IPS-NIHi7 (cell line): Measurements from ENCODE around the gene NOX4.

Experiments
- DNase-seq: peaks from one replicate; pipeline ENCODE4 v3.0.0; 2012; ENCODE audit warnings: mixed read lengths; ENCODE audit errors: extremely low spot score

NOX4 gene

GRCh38 chr11:89490981-89491690 is at the start of gene NOX4:
Gene NOX4 (minus strand): TSS chr11:89491375. CDS start chr11:89491246, 129 bp downstream.
- peak; percentile 69 for DNase-seq

GRCh38 chr11:89540826-89541225 is 49.7 kb upstream of the NOX4 start:
- no peak for DNase-seq

- DNase-seq = no peak
Observed at GRCh38 chr11:89537936-89538335, 46.8 kb upstream of the NOX4 start.

- no peak for DNase-seq
Observed at GRCh38 chr11:89536926-89537325, 45.8 kb upstream of the NOX4 start.

GRCh38 chr11:89535221-89535620 is 44.0 kb upstream of the NOX4 start:
- no peak for DNase-seq

GRCh38 chr11:89529626-89530380 is 38.6 kb upstream of the NOX4 start:
- DNase-seq = no peak

GRCh38 chr11:89521792-89522191 is 30.6 kb upstream of the NOX4 start:
- no peak for DNase-seq

- DNase-seq = no peak
Observed at GRCh38 chr11:89521294-89521693, 30.1 kb upstream of the NOX4 start.

GRCh38 chr11:89516496-89516895 is 25.3 kb upstream of the NOX4 start:
- no peak for DNase-seq

GRCh38 chr11:89508544-89508943 is 17.4 kb upstream of the NOX4 start:
- DNase-seq = no peak

GRCh38 chr11:89504270-89504669 is 13.1 kb upstream of the NOX4 start:
- DNase-seq = no peak

GRCh38 chr11:89503422-89503821 is 12.2 kb upstream of the NOX4 start:
- DNase-seq = no peak

GRCh38 chr11:89502301-89502700 is 11.1 kb upstream of the NOX4 start:
- DNase-seq = no peak

GRCh38 chr11:89500336-89500735 is 9.2 kb upstream of the NOX4 start:
- no peak for DNase-seq

GRCh38 chr11:89498845-89499448 is 7.8 kb upstream of the NOX4 start:
- DNase-seq = no peak

- peak; percentile 20 for DNase-seq
Observed at GRCh38 chr11:89495951-89496350, 4.8 kb upstream of the NOX4 start.

GRCh38 chr11:89493431-89493830 is 2.3 kb upstream of the NOX4 start:
- no peak for DNase-seq

GRCh38 chr11:89490602-89490980 is 584 bp downstream of the NOX4 start:
- no peak for DNase-seq

- no peak for DNase-seq
Observed at GRCh38 chr11:89489930-89490329, 1.2 kb downstream of the NOX4 start.

GRCh38 chr11:89487016-89487415 is 4.2 kb downstream of the NOX4 start:
- DNase-seq = no peak

- DNase-seq = no peak
Observed at GRCh38 chr11:89484896-89485295, 6.3 kb downstream of the NOX4 start.

- DNase-seq = no peak
Observed at GRCh38 chr11:89477175-89477574, 14.0 kb downstream of the NOX4 start.

GRCh38 chr11:89463266-89463780 is 27.9 kb downstream of the NOX4 start:
- DNase-seq = no peak
